IMR-90 (cell line): ENCODE measurements around the gene OR13A1.
"Not testable (repeated sequence)": the region's sequence is repeated elsewhere in the genome, so short reads cannot be mapped to it uniquely, and the experiment has no call there.

Experiments
- CEBPB ChIP-seq: IDR thresholded peaks from 2 replicates; pipeline ENCODE4 v1.6.1; 2012; ENCODE audit warnings: low read depth, low read length, improper control_type of control experiment
- CHD1 ChIP-seq: IDR thresholded peaks from 2 replicates; pipeline ENCODE4 v1.6.1; 2012; ENCODE audit warnings: low read depth, low read length, improper control_type of control experiment
- FOS ChIP-seq: fragments of 150-350 bp; IDR thresholded peaks from 2 replicates; pipeline ENCODE4 v1.6.1; 2016; ENCODE audit warnings: low read depth, low read length
- MXI1 ChIP-seq: IDR thresholded peaks from 2 replicates; pipeline ENCODE4 v1.6.1; 2012; ENCODE audit warnings: low read depth, mild to moderate bottlenecking, low read length, moderate library complexity, borderline replicate concordance
- POLR2A ChIP-seq: IDR thresholded peaks from 2 replicates; pipeline ENCODE4 v1.6.1; 2012; ENCODE audit warnings: mild to moderate bottlenecking, low read depth, low read length
- RAD21 ChIP-seq: IDR thresholded peaks from 2 replicates; pipeline ENCODE4 v1.6.1; 2012; ENCODE audit warnings: low read length, improper control_type of control experiment
- RCOR1 ChIP-seq: IDR thresholded peaks from 2 replicates; pipeline ENCODE4 v1.6.1; 2012; ENCODE audit warnings: mild to moderate bottlenecking, low read length, improper control_type of control experiment; ENCODE audit not compliant: insufficient replicate concordance
- TF ChIP-seq, protein P1 (sequence below): conservative IDR thresholded peaks from 2 replicates; pipeline ENCODE4 v1.5.1; 2012; ENCODE audit warnings: mild to moderate bottlenecking, low read depth, low read length, improper control_type of control experiment

DNA sequence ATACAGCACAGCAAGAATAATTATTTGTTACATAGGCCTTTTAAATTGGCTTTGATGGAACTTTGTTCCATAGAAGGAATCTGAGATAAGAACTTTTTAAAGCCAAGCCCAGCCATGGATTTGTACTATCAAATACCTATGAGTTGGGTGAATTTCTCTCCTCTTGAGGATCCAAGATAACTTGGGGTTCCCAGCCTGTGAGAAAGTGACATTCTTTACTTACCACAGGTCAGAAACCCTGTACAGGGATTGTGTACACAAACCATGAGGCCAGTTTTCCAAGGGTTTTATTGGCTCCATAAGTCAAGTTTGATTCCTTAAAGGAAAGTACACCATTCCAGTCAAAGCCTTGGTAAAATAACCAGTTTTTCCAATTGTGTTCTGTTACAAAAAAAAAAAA is 39.3 kb downstream of the OR13A1 start:
- not testable (repeated sequence) for TF ChIP-seq POLR2A, CHD1, CEBPB, RAD21, FOS, MXI1, RCOR1
- TF ChIP-seq, protein P1, sequence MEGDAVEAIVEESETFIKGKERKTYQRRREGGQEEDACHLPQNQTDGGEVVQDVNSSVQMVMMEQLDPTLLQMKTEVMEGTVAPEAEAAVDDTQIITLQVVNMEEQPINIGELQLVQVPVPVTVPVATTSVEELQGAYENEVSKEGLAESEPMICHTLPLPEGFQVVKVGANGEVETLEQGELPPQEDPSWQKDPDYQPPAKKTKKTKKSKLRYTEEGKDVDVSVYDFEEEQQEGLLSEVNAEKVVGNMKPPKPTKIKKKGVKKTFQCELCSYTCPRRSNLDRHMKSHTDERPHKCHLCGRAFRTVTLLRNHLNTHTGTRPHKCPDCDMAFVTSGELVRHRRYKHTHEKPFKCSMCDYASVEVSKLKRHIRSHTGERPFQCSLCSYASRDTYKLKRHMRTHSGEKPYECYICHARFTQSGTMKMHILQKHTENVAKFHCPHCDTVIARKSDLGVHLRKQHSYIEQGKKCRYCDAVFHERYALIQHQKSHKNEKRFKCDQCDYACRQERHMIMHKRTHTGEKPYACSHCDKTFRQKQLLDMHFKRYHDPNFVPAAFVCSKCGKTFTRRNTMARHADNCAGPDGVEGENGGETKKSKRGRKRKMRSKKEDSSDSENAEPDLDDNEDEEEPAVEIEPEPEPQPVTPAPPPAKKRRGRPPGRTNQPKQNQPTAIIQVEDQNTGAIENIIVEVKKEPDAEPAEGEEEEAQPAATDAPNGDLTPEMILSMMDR, result not testable (repeated sequence)
